GM10266 (cell line): ENCODE data around the gene PALM2AKAP2.

ENCODE experiments used
- DNase-seq: peaks from one replicate; pipeline ENCODE4 v3.0.0; 2012; ENCODE audit errors: extremely low spot score
- TF ChIP-seq, protein P1 (sequence below): IDR thresholded peaks from 2 replicates; pipeline ENCODE4 v1.5.1; 2012; ENCODE audit warnings: mild to moderate bottlenecking, low read depth; ENCODE audit not compliant: control insufficient read depth, insufficient read depth; ENCODE audit errors: missing control alignments

The PALM2AKAP2 gene

DNA sequence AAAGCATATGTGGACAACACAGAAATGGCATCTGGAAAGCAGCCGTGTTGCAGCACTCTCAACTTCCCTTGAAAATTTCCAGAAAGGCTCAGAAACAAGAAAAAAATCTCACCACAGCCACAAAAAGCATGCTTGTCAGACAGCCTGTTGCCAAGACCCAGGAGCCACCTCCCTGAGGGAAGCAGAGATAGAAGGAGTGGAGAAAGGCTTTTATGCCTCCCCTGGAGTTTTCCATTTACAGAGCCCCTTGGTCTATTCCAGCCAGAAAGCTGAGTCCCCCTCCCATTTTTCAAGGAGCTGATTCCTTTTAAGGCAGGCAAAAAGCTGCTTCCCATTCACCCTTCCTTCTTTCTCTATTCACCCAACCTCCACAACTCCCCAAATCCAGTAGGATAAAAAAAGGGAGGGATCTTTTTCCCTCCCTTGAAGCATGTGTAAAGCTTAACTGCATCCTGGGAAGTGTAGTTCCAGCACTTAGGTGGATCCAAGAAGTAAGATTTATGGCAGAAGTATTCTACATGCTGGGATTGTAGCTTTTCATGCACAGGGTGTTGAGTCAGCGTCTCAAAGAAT, 37.1 kb upstream of the PALM2AKAP2 start:
- no peak for DNase-seq
- TF ChIP-seq, protein P1, sequence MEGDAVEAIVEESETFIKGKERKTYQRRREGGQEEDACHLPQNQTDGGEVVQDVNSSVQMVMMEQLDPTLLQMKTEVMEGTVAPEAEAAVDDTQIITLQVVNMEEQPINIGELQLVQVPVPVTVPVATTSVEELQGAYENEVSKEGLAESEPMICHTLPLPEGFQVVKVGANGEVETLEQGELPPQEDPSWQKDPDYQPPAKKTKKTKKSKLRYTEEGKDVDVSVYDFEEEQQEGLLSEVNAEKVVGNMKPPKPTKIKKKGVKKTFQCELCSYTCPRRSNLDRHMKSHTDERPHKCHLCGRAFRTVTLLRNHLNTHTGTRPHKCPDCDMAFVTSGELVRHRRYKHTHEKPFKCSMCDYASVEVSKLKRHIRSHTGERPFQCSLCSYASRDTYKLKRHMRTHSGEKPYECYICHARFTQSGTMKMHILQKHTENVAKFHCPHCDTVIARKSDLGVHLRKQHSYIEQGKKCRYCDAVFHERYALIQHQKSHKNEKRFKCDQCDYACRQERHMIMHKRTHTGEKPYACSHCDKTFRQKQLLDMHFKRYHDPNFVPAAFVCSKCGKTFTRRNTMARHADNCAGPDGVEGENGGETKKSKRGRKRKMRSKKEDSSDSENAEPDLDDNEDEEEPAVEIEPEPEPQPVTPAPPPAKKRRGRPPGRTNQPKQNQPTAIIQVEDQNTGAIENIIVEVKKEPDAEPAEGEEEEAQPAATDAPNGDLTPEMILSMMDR, result no peak

DNA sequence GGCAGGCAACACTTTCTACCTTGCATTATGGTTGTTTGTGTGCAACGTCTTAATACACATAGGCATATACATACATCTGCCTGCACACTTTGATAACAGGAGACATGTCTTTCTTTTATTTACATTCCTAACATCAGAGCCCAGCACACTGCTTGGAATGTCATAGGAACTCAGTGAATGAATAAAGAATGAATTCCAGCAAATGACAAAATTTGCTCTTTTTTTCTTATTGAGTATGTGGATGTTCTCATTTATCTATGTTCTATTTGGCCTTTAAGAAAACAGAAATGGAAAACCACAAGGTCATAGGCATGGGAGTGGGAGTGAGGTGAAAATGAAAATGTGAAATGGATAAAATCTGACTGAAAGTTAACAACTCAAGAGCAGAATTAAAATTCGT, 36.3 kb upstream of the PALM2AKAP2 start:
- no peak for DNase-seq
- TF ChIP-seq, protein P1, result no peak

DNA sequence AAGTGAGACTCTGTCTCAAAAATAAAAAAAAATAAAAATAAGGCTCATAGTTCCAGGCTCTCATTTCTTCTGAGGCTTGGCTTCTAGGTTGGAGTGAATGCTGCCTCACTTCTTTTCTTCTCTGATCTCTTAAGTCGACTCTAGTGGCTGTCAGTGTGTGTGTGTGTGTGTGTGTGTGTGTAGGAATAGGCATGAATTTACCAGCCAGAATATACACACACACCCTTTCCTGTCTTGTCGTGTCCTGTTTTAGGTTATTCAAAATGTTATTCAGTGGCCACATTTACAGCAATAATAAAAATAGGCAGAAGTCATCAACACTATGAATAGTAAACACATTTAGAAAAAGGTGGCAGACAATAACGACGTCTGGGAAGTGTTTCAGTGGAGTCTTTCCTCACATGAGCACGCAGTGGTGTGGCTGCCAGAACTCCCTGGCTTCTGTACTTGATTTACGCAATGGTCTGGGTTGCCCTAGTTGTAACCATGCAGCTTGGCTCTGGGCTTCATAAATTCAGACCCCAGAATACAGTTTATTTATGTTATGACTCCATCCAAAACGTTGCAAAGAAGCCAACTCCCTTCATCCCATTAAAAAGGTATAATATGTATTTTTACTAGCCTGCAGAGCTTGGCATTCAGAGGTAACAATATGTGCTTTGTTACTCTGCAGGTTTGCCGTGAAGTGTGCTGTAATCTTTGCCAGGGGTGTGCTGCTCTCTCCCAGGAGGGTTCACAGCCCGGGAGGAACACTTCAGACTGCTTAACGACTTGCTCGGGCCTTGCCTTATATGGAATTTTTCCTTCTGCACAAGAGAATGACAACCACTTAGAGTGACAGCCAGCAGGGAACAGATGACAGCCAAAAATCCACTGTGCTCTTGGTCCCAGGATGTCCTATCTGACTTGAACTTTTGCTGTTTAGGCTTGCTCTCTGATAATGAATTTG, 34.4 kb upstream of the PALM2AKAP2 start:
- no peak for DNase-seq
- TF ChIP-seq, protein P1, result no peak

DNA sequence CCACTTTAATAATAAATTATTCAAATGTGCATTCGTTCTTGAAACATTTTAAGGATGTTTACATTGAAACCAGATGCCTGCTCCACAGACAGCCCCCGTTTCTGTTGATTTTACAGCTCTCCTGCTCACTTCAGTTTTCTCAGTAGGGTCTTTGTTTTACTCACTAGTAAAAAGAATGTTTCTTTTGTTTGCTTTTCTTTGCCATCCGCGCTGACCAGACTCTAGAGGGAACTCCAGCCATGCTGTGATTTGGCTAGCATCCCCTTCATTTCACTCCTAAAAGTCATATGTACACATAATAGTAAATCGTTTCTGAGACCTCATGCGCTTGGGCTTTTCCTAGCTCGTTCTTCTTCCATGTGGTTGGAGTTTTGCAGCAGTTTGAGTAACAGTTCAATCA, 28.7 kb upstream of the PALM2AKAP2 start:
- DNase-seq, result no peak
- TF ChIP-seq, protein P1, result no peak

DNA sequence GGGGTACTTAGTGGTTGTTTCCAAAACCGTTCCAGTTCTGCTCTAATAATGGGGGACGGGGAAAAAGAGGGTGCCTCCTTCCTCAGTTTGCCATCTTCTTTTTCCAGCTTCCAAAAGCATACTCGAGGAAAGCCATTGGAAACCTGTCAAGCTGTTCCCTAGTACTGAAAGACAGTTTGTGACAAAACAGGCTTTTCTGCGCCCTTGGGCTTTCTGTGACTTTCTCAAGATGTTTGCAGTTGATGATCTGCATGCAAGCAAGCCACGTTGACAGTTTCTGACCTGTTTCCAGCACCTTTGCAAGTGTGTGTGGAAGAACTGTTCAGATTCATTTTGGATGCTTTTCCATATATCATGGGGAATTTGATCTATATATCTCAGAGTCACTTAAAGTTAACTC, 26.7 kb upstream of the PALM2AKAP2 start:
- TF ChIP-seq, protein P1, result no peak
- no peak for DNase-seq

DNA sequence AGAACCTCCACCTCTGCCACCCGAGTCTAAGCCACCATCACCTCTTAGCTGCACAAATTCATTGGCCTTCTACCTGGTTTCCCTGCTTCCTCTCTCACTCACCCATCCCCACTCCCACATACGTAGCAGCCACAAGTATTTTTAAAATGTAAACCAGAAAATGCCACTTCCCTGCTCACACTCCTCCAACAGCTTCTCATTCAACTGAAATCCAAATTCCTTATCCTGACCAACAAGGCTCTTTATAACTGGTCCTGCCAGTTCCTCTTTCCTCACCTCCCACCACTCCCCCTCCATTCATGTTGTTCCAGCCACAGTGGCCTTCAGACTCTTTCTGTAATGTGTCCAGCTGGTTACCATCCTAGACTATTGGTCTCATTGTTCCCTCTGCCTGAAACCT, 25.0 kb upstream of the PALM2AKAP2 start:
- TF ChIP-seq, protein P1, result no peak
- DNase-seq, result no peak

DNA sequence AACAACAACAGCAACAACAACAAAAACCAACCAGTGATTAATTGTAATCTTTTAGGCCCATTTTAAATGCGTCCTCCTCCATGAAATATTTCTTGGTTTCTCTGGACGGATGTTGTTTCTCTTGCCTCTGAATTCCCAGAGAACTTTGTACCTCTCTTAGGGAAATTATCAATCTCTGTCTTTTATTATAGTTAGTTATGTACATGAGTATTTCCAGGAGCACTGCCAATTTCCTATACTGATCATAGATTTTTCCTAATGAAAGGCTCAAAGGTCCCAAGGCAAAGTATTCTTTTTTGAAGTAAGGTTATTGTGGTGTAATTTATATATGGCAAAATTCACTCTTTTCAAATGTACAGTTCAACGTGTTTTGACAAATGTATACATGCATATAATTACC, 20.4 kb upstream of the PALM2AKAP2 start:
- DNase-seq, result no peak
- TF ChIP-seq, protein P1, result no peak
